Measurements from ENCODE around the gene CEP170. TPM values are rescaled to one million over a fixed set of nuclear protein-coding genes. Genes with fewer than 3 reads are reported as not detected.

CEP170 gene
- polyA plus RNA-seq, 1 experiment: 108 TPM

- H3K4me3 ChIP-seq (ENCODE audit: low read depth, low read length): no peak overlapping the region
- no peaks in the 10 kb centered on the region for H3K27me3 ChIP-seq (ENCODE audit: control insufficient read depth, insufficient read depth, low read length)
- CTCF ChIA-PET: no interaction called here
- POLR2A ChIA-PET: interaction anchor here (2.6 kb wide), 1 partner anchor 21 kb away, joined by 12 read pairs; the partner anchor contains the start of genes CEP170 and SDCCAG8
- H3K27ac ChIP-seq (ENCODE audit: low read depth, low read length): peak overlapping the region; percentile 13
- peak; percentile 78 for DNase-seq (ENCODE audit: low read depth, low spot score)
- H3K9me3 ChIP-seq (ENCODE audit: control insufficient read depth, insufficient read depth, low read length): peaks cover 10% of the 10 kb centered on the region
- TF ChIP-seq CTCF (IDR thresholded peaks at IDR 0.05; ENCODE audit: low read depth, low read length): no peak
Measured at GRCh38 chr1:243233908-243234307, 21.2 kb downstream of the CEP170 start.

DNA sequence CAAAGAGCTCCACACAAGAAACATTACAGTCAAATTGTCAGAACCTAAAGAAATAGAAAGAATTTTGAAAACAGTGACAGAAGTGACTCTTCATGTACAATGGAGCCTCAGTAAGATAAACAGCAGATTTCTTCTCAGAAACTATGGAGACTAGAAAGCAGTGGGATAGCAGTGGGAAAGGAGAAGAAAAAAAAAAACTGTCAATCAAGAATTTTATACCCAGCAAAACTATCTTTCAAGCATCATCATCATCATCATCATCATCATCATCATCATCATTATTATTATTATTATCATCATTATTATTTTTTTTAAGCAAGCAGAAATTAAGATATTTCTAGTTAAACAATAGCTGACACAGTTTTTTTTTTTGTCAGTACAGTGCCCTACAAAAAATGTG is 24.2 kb downstream of the CEP170 start:
- TF ChIP-seq CTCF (IDR thresholded peaks at IDR 0.05; ENCODE audit: low read depth, low read length): no peak
- Histone ChIP-seq H3K27ac (ENCODE audit: low read depth, low read length) (no peak overlapping the region), H3K4me3 (ENCODE audit: low read depth, low read length) (no peak overlapping the region), H3K9me3 (ENCODE audit: control insufficient read depth, insufficient read depth, low read length) (peaks cover 10% of the 10 kb centered on the region), H3K27me3 (ENCODE audit: control insufficient read depth, insufficient read depth, low read length) (no peaks in the 10 kb centered on the region)
- POLR2A ChIA-PET: no interaction called here
- CTCF ChIA-PET: interaction anchor here (0.6 kb wide), 1 partner anchor 1891 kb away, joined by 3 read pairs; no protein-coding TSS in a partner anchor
- DNase-seq (ENCODE audit: low read depth, low spot score): no peak

DNA sequence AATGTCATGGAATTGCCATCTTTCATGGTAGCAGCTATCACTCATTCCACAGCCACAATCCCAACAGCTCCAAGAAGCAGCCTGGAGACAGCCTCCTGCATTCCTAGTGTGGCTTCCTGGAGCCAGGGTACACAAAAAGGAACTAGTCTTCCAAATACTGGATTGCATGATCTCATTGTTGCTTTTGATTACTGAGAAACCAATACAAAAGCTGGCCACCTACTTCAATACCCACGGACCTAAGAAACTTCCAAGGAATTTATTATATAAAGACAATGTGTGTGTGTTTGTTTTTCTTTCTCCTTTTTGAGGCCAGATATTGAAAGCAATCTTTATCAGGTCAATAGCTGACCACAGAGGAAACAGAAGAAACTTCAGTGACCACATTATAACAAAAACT is 25.6 kb downstream of the CEP170 start:
- H3K27me3 ChIP-seq (ENCODE audit: control insufficient read depth, insufficient read depth, low read length): no peaks in the 10 kb centered on the region
- CTCF ChIA-PET: no interaction called here
- no peak for TF ChIP-seq CTCF (IDR thresholded peaks at IDR 0.05; ENCODE audit: low read depth, low read length)
- POLR2A ChIA-PET: no interaction called here
- H3K9me3 ChIP-seq (ENCODE audit: control insufficient read depth, insufficient read depth, low read length): peaks cover 10% of the 10 kb centered on the region
- no peak overlapping the region for H3K27ac ChIP-seq (ENCODE audit: low read depth, low read length)
- DNase-seq (ENCODE audit: low read depth, low spot score): no peak
- no peak overlapping the region for H3K4me3 ChIP-seq (ENCODE audit: low read depth, low read length)

DNA sequence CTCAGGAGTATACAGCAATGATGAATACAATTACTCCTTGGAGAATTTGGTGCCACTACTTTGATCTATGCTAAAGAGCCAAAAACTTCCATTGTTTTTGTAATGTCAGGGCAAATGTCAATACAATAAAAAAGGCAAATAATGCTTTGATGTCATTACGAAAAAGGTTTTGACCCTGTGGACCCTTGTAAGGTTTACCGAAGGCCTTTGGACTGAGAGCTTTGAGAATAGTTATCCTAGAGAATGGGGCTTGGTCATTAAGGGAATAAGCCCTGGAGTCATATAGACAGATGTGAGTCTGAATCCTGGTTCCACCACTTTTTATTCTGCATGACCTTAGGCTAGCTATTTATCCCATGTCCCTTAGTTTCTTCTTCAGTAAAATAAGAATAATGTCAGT is 27.5 kb downstream of the CEP170 start:
- TF ChIP-seq CTCF (IDR thresholded peaks at IDR 0.05; ENCODE audit: low read depth, low read length): no peak
- peaks cover 10% of the 10 kb centered on the region for H3K9me3 ChIP-seq (ENCODE audit: control insufficient read depth, insufficient read depth, low read length)
- ChIA-PET CTCF (no interaction called here), POLR2A (no interaction called here)
- H3K27me3 ChIP-seq (ENCODE audit: control insufficient read depth, insufficient read depth, low read length): no peaks in the 10 kb centered on the region
- no peak for DNase-seq (ENCODE audit: low read depth, low spot score)
- no peak overlapping the region for H3K27ac ChIP-seq (ENCODE audit: low read depth, low read length)
- no peak overlapping the region for H3K4me3 ChIP-seq (ENCODE audit: low read depth, low read length)

DNA sequence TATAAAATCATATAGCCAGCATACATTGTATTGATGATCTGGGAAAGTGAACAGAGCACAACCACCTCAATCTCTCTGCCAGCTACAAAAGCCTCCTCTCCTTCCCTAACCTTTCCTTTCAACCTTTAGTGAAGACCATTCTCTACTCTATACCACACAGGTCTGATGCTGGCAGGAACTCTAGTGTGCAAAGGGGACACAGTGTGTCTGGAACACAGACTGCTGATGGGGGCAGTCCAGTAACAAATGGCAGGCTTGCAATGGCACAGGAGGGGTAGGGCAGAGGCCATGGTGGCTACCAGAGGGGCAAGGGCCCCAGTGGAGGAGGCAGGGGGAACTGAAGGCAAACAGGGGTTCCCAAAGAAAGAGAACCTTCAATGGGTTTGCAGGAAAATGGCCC is 37.0 kb downstream of the CEP170 start:
- H3K9me3 ChIP-seq (ENCODE audit: control insufficient read depth, insufficient read depth, low read length): peaks cover 3% of the 10 kb centered on the region; the same call in 1 of the 2 replicates
- DNase-seq (ENCODE audit: low read depth, low spot score): no peak
- no peak overlapping the region for H3K4me3 ChIP-seq (ENCODE audit: low read depth, low read length)
- no peaks in the 10 kb centered on the region for H3K27me3 ChIP-seq (ENCODE audit: control insufficient read depth, insufficient read depth, low read length)
- ChIA-PET CTCF (no interaction called here), POLR2A (no interaction called here)
- H3K27ac ChIP-seq (ENCODE audit: low read depth, low read length): no peak overlapping the region
- no peak for TF ChIP-seq CTCF (IDR thresholded peaks at IDR 0.05; ENCODE audit: low read depth, low read length)
